HG03108 (cell line): ENCODE results near the gene ZNF318.
A peak's percentile ranks its signal among the peaks of the same experiment; 100 is the strongest.
"Not testable (repeated sequence)": the region's sequence is repeated elsewhere in the genome, so short reads cannot be mapped to it uniquely, and the experiment has no call there.

Experiments used
- ATAC-seq: cut with Tn5 transposase; IDR thresholded peaks from one replicate; pipeline ENCODE4 v1.9.1; 2021; ENCODE audit warnings: moderate library complexity; ENCODE audit not compliant: unreplicated experiment

ZNF318 gene

GRCh38 chr6:43369174-43370002, at the start of gene ZNF318:
Gene ZNF318, minus strand, starts transcription at chr6:43369647. Its CDS starts 282 bp downstream, at chr6:43369365.
- peak; percentile 82 for ATAC-seq

GRCh38 chr6:43416935-43417334, 47.5 kb upstream of the ZNF318 start:
- ATAC-seq: no peak

GRCh38 chr6:43415275-43415674, 45.8 kb upstream of the ZNF318 start:
- not testable (repeated sequence) for ATAC-seq

DNA sequence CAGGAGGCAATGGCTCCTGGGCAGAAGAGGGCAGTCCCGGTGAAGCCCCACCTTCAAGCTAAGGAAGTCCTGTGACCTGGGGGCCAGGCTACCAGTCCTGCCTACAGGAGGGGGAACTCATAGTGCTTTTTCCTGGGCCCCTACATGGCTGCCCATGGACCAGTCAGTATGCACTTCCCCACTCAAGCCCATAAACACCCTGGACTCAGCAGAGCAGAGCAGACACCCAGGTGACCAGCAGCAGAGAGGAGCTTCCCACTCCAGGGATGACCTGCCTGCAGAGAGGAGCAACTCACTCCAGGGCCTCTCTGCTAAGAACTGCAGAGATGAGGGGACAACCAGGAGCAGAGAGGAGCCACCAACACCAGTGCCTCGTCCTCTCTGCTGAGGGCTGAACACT, 43.6 kb upstream of the ZNF318 start:
- ATAC-seq: no peak

DNA sequence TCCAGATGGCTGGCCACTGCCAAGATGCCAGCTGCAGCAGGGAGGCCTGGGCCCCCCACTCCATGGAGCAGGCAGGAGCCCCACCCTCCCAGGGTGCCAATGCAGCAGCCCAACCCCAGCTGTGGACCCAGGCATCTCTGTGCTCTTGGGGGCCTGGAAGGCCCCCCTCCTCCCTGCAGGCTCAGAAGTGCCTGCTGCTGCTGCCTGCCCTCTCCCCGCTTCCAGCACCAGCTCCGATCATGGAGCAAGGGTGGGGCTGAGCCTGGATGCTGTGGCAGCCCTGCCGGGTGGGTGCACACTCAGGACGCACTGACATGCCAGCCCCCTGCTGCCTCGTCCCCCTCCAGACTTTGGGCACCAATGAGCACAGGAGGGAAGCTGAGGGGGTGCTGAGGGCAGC, 43.1 kb upstream of the ZNF318 start:
- ATAC-seq: no peak

GRCh38 chr6:43410776-43411175, 41.3 kb upstream of the ZNF318 start:
- not testable (repeated sequence) for ATAC-seq

DNA sequence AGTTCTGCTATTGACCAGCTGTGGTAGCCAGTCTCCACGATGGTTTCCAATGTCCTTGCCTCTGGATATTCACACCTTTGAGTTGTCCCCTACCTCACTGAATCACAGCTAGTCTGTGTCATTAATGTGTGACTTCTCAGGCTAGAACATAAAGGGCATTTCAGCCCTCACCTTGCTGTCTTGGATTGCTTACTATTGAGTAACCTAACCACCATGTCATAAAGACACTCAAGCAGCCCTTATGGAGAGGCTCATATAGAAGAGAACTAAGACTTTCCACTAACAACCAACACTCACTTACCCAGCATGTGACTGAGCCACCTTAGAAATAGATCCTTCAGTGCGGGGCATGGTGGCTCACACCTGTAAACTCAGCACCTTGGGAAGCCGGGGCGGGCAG, 38.8 kb upstream of the ZNF318 start:
- no peak for ATAC-seq

- no peak for ATAC-seq
Measured at GRCh38 chr6:43407296-43407695, 37.8 kb upstream of the ZNF318 start.

- no peak for ATAC-seq
Measured at GRCh38 chr6:43405354-43405753, 35.9 kb upstream of the ZNF318 start.

DNA sequence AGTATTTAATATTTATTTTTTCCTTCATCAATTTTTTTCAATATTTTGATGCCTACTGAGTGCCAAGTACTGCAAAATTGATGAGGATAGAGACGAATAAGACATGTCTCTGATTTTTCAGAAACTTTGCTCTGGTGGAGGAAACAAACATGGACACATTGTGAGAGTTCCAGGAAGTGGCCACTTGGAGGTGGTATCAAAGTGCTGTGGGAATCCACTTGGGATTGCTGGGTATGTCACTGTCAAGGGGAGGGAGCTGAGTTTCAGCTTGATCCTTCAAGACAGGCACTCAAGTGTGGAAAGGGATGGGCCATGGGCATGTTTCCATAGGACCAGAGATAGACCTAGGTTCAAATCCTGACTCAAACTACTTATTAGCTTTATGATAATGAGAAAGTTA, 33.4 kb upstream of the ZNF318 start:
- ATAC-seq: no peak

DNA sequence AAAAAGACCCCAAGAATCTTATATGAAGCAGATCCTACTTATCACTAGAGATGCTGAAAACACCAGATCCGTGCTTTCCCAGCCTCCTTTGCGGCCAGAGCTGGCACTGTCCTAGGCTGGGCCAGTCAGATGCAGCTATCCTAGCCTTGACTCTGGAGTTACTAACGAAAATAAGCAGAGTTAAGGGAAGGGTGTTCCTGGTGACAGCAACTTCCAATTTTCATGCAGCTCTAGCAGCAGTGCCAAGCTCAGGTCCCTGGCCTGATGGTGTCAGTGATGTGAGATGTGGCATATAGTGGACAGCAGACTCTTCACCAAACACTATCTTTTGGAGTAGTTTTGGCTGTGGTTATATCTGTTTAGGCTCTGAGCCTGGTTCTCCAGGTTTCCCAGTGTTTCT, 32.3 kb upstream of the ZNF318 start:
- ATAC-seq: no peak

DNA sequence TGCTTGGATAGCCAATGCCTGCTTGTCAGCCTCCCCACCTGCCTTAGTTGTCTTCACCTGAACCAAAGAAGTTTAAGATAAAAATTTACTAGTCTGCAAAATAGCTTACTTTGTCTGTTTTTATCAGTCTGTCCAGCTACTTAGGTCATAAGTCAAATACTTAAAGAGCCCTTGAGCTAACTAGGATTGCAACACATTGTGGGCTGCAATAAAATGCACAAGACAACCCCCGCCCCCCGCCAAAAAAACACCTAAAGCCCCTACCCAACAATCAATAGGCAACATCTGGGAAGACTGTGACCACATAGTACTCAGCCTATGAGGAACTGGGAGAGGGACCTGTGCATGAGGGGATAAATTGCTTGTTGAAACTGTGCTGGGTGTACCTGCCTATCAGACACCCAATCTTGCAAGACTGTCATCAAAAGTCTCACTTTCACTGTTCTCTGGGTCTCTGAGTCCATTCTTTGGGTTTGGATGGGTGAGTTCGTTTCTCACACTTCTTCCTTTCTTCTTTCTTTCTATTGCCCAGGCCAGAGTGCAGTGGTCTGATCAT, 30.6 kb upstream of the ZNF318 start:
- ATAC-seq: no peak

DNA sequence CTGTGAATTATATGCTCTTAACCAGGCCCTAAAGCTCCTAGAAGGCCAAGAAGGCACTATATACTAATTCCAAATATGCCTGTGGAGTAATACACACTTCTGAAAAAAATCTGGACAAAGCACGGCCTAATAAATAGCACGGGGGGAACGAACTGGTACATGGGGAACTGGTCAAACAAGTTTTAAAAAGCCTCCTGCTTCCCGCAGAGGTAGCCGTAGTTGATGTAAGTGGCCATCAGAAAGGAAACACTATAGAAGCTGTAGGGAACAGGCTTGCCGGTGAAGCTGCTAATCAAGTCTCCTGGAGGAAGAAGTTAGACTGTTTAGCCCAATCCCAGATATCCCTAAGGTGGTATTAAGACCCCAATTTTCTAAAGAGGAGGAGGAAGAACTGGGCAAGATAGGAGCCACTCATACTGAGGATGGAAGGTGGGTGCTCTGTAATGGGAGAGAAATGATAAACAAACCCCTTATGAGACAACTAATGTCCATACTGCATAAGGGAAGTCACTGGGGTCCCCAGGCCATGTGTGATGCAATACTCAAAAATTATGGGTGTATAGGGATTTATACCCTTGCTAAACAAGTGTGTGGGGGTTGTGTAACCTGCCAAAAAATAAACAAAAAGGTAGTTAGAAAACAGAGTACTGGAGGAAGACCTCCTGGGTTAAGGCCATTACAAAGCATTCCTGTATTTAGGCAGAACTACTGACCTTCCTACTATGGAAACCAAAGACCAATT, 27.1 kb upstream of the ZNF318 start:
- no peak for ATAC-seq

DNA sequence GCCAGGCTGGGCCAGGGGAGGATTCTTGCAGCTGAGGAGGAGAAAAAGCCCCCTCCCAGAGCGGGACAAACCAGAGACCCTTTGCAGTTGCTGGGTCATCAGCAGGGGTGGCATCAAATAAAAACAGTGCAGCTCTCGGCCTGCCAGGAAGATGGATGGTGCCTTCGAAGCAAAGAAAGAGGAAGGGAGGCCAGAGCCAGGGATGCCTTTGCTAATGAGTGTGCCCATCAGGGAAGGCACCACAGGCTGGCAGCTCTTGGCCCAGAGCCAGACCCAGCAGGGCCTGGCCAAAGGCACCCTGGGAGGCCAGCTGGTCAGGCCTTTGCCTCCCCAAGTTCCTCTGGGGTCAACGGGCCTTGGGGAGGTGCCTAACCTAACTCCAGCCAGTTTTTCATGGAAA, 26.3 kb upstream of the ZNF318 start:
- no peak for ATAC-seq

- ATAC-seq: no peak
Measured at GRCh38 chr6:43394982-43395381, 25.5 kb upstream of the ZNF318 start.

DNA sequence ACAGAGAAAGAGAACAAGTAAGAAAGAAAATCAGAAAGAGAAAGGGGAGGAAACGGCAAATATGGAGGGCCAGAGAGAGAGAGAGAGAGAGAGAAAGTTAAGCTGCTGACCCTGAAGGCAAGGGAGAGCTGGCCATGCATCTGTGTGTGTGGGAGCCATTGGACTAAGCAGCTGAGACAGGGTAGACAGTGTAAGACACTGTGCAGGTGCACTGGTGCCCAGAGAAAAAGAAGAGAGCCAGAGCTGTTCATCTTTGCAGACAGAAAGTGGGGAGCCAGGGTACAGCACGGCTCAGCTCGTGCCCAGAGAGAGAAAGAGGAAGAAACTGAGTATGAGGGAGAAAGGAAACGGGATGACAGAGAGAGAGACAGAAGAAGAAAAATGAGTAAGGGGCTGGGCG, 24.2 kb upstream of the ZNF318 start:
- no peak for ATAC-seq

DNA sequence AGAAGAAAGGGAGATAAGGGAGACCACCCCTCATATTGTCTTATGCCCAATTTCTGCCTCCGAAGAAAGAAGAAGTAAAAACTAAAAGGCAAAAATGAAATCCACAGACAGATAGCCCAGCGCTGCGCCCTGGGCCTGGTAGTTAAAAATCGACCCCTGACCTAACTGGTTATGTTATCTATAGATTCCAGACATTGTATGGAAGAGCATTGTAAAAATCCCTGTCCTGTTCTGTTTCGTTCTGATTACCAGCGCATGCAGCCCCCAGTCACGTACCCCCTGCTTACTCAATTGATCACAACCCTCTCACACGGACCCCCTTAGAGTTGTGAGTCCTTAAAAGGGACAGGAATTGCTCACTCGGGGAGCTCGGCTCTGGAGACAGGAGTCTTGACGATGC, 23.7 kb upstream of the ZNF318 start:
- ATAC-seq: not testable (repeated sequence)

GRCh38 chr6:43391440-43392031, 22.1 kb upstream of the ZNF318 start:
- no peak for ATAC-seq

DNA sequence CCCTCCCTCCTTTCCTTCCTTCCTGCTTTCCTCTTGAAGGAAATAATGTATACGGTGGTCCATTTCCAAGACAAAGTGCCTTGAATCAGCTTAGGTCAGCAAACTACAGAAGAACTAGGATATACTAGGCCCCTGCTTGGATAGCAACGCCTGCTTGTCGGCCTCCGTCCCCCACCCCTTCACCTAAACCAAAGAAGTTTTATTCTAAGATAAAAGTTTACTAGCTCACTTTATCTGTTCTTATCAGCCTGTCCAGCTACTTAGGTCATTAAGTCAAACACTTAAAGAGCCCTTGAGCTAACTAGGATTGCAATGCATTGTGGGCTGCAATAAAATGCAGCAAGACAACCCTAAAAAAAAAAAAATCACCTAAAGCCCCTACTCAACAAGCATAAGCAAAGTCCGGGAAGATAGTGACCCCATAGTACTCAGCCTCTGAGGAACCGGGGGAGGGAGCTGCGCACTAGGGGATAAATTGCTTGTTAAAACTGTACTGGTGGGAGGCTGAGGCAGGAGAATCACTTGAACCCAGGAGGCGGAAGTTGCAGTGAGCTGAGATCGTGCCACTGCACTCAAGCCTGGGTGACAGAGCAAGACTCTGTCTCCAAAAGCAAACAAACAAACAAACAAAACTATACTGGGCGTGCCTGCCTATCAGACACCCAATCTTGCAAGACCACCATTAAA, 21.4 kb upstream of the ZNF318 start:
- not testable (repeated sequence) for ATAC-seq

GRCh38 chr6:43389730-43390295, 20.4 kb upstream of the ZNF318 start:
- no peak for ATAC-seq

- no peak for ATAC-seq
Measured at GRCh38 chr6:43386492-43386891, 17.0 kb upstream of the ZNF318 start.
